Activated naive CD4-positive, alpha-beta T cell treated with anti-CD3 and anti-CD28 coated beads, Interleukin-2, amount 50 U/mL, for 24 hours (primary cell): Measurements from ENCODE around the gene FOXN4.

Experiments
- H3K27ac Mint-ChIP-seq: one replicate; pipeline ENCODE4 v1.8.0; 2021; ENCODE audit warnings: mild to moderate bottlenecking, mixed read lengths
- H3K27me3 Mint-ChIP-seq: one replicate; pipeline ENCODE4 v1.8.0; 2021; ENCODE audit warnings: mixed read lengths
- H3K36me3 Mint-ChIP-seq: one replicate; pipeline ENCODE4 v1.8.0; 2021; ENCODE audit warnings: mixed read lengths
- H3K4me1 Mint-ChIP-seq: one replicate; pipeline ENCODE4 v1.8.0; 2021; ENCODE audit warnings: mixed read lengths
- H3K4me3 Mint-ChIP-seq: one replicate; pipeline ENCODE4 v1.8.0; 2021; ENCODE audit warnings: mild to moderate bottlenecking, mixed read lengths
- H3K9me3 Mint-ChIP-seq: one replicate; pipeline ENCODE4 v1.8.0; 2021; ENCODE audit warnings: mixed read lengths

FOXN4 gene

DNA sequence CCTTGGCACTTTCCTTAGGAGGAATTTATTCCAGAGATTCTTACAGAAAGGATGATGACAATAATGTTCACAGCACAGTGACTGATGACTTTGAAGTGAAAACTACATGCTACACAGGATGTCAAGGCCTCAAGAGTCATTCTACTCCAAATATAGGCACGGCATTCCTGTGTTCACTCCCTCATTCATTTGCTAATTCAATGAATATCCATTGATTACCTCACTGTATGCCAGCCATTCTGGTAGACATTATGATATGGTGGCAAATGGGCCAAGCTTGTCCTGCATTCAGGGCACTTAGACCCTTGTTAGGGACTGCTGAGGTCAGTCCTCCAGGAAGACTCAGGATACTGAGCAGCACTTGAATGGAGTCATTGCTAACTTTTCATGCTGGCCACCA, 48.0 kb downstream of the FOXN4 start:
- Mint-ChIP-seq H3K9me3 (no peaks in the 10 kb centered on the region), H3K4me3 (no peak overlapping the region), H3K27ac (no peak overlapping the region), H3K27me3 (no peaks in the 10 kb centered on the region), H3K4me1 (no peaks in the 10 kb centered on the region), H3K36me3 (peaks cover 12% of the 10 kb centered on the region)

DNA sequence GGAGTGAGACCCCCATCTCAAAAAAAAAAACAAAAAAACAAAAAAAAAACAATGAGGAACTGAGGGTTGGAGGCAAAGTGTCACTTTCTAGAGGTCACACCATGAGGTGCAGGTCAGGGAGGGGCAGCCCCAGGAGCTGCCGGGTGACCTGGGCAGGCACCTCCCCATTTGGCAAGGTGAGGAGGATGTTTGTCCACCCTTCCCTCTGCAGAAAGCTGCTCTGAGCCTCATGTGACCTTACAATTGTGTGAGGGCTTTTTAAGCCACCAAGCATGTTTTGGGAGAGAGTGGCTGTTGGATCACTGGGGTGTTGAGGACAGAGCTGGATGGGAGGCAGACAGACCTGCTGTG, 49.6 kb downstream of the FOXN4 start:
- no peak overlapping the region for H3K27ac Mint-ChIP-seq
- H3K36me3 Mint-ChIP-seq, result peaks cover 21% of the 10 kb centered on the region

DNA sequence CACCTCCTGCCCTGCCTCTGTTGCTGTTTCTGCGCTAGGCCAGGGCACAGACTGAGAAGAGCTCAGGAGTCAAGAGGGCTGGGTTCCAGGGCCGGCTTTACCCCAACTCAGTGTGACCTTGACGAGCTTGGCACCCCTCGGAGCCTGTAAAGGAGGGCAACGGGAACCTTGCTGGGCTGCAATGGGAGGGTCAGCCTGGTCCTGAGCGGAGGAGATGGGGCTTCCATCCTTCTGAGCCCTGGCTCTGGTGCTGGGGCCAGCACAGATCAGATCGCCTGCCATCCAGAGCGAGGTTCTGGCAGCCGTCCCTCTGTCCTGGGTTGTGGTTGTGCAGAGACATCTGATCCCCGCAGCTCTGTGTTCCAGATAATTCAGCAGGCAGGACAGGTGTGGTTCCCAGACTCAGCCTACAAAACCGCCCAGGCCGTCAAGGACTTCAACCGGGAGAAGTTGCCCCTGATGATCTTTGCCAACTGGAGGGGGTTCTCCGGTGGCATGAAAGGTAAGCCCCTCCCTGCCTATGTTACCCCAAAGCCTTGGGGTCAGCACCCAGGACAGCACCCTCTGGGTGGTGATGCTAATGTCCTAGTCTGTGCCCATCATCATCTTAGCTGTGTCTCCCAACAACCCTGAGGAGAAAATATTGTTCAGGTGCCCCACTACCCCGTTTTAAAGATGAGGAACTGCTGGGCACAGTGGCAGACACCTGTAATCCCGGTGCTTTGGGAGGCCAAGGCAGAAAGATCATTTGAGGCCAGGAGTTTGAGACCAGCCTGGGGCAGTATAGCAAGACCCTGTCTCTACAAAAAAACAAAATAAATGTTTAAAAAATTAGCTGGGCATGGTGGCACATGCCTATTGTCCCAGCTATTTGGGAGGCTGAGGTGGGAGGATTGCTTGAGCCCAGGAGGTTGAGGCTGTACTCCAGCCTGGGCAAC, 50.2 kb downstream of the FOXN4 start:
- H3K27ac Mint-ChIP-seq, result no peak overlapping the region

More for the DNA sequence above, 49.6 kb downstream of the FOXN4 start:
- no peak overlapping the region for H3K4me3 Mint-ChIP-seq
- no peaks in the 10 kb centered on the region for H3K27me3 Mint-ChIP-seq
- no peaks in the 10 kb centered on the region for H3K9me3 Mint-ChIP-seq
- no peaks in the 10 kb centered on the region for H3K4me1 Mint-ChIP-seq

DNA sequence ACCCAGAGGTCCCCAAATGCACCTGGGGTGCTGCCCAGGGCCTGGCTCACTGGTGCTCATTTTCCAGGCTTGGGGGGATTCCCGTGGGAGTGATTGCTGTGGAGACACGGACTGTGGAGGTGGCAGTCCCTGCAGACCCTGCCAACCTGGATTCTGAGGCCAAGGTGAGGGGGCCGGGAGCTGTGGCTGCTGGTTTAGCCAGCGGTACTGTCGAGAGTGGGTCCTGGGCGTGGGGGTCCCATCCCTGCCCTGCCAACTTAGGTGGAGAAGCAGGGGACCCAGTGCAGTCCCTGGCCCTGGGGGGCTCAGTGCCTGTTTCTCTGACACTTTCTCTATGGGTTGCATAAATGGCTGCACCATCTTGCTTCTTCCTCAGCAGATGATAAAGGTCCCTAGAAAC, 50.9 kb downstream of the FOXN4 start:
- Mint-ChIP-seq H3K36me3 (peaks cover 23% of the 10 kb centered on the region), H3K4me1 (no peaks in the 10 kb centered on the region), H3K27ac (no peak overlapping the region), H3K4me3 (no peak overlapping the region), H3K27me3 (no peaks in the 10 kb centered on the region), H3K9me3 (no peaks in the 10 kb centered on the region)

More for the DNA sequence above, 50.2 kb downstream of the FOXN4 start:
- H3K36me3 Mint-ChIP-seq, result peaks cover 24% of the 10 kb centered on the region
- no peaks in the 10 kb centered on the region for H3K9me3 Mint-ChIP-seq
- no peaks in the 10 kb centered on the region for H3K4me1 Mint-ChIP-seq
- H3K27me3 Mint-ChIP-seq, result no peaks in the 10 kb centered on the region
- H3K4me3 Mint-ChIP-seq, result no peak overlapping the region

DNA sequence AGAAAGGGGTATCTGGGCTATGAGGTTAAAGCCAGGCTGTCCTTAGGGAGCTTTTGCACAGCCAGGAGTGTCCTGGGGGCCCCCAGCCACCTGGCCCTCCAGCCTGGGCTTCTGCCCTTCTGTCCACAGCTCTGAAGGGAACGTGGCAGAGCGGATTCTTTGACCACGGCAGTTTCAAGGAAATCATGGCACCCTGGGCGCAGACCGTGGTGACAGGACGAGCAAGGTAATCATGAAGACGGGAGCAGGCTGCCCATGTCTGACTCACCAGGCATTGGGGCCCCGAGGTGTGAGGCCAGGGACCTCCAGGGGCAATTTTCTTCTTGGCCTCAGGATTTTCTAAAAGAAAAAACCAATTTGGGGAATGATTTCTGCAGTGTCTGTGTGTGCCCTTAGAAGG, 53.1 kb downstream of the FOXN4 start:
- H3K36me3 Mint-ChIP-seq, result peaks cover 32% of the 10 kb centered on the region

DNA sequence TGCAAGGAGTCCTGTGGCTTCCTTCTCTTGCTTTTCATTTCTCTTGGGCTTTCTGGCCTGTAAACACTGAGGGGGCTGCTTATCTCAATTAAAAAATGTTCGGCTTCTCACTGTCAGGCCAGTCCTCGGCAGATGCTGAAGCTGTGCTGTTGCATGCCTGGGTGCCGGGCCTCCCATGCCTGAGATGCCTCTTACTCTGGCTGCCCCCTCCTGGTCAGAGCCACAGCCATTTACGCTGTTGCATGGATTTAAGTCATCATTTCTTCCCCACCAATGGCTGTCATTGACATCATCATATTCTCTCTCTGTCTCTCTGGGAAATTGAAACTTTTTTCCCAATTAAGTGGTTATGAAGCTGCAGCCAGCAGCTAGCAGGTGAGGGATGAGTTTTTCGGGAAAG, 53.7 kb downstream of the FOXN4 start:
- no peak overlapping the region for H3K4me3 Mint-ChIP-seq
- H3K4me1 Mint-ChIP-seq, result no peaks in the 10 kb centered on the region
- H3K27me3 Mint-ChIP-seq, result no peaks in the 10 kb centered on the region
- H3K36me3 Mint-ChIP-seq, result peaks cover 29% of the 10 kb centered on the region
- H3K27ac Mint-ChIP-seq, result no peak overlapping the region
- H3K9me3 Mint-ChIP-seq, result no peaks in the 10 kb centered on the region

More for the DNA sequence above, 53.1 kb downstream of the FOXN4 start:
- no peak overlapping the region for H3K4me3 Mint-ChIP-seq
- no peaks in the 10 kb centered on the region for H3K4me1 Mint-ChIP-seq
- H3K27ac Mint-ChIP-seq, result no peak overlapping the region
- H3K9me3 Mint-ChIP-seq, result no peaks in the 10 kb centered on the region
- no peaks in the 10 kb centered on the region for H3K27me3 Mint-ChIP-seq

DNA sequence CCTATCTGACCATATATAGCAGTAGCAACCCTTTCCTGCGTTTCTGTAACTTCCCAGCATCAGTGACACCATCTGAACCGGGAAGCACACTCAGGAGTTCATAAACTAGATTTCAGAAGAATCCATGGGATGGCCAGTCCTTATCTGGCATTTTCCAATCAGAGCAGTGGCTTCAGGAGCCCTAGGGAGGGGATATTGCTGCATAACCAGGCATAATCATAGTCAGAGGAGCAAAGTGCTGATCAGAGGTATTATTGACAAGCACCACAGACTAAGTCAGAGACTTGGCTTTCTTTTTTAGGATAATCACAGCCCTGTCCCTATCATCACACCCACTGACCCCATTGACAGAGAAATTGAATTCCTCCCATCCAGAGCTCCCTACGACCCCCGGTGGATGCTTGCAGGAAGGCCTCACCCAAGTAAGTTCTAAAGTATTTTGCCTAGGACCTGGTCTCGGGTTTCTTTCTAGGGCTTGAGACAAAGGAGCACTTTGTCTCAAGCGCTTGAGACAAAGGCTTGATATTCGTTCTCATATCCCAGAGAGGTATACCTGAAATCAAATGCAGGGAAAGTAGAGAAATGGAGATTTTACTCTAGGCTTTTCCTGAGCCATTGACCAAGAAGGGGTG, 55.1 kb downstream of the FOXN4 start:
- H3K27me3 Mint-ChIP-seq, result no peaks in the 10 kb centered on the region
- no peaks in the 10 kb centered on the region for H3K4me1 Mint-ChIP-seq

DNA sequence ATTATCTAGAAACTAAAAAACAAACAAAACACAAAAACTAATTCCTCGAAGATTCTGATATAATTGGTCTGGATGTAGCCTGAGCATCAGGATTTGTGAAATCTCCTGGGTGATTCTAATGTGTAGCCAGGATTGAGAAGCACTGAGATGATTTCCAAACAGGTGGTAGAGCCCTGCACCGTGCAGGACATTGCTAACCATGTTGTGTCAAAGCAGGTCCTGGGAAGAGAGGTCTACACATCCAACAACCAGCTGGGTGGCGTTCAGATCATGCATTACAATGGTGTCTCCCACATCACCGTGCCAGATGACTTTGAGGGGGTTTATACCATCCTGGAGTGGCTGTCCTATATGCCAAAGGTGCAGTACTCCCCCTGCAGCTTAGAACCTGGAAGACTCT, 56.3 kb downstream of the FOXN4 start:
- no peaks in the 10 kb centered on the region for H3K4me1 Mint-ChIP-seq
- H3K9me3 Mint-ChIP-seq, result no peaks in the 10 kb centered on the region
- no peak overlapping the region for H3K4me3 Mint-ChIP-seq
- peaks cover 31% of the 10 kb centered on the region for H3K36me3 Mint-ChIP-seq
- H3K27me3 Mint-ChIP-seq, result no peaks in the 10 kb centered on the region
- H3K27ac Mint-ChIP-seq, result no peak overlapping the region

More for the DNA sequence above, 55.1 kb downstream of the FOXN4 start:
- H3K36me3 Mint-ChIP-seq, result peaks cover 31% of the 10 kb centered on the region
- no peaks in the 10 kb centered on the region for H3K9me3 Mint-ChIP-seq
- no peak overlapping the region for H3K4me3 Mint-ChIP-seq
- H3K27ac Mint-ChIP-seq, result no peak overlapping the region

DNA sequence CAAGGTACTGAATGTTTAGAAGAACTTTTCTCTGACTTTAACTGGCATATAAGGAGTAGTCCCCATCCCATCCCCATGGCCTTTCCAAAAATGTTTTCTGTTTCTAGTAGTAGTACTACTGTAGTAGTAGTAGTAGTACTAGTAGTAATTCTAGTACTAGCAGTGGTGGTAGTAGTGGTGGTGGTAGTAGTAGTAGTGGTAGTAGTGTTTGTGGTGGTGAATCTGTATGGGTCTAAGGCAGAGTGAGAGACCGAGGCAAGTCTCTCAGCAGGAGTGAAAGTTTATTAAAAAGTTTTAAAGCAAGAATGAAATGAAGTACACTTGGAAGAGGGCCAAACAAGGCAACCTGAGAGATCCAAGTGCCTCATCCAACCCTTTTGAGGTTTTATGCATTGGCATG, 58.6 kb downstream of the FOXN4 start:
- Mint-ChIP-seq H3K4me3 (no peak overlapping the region), H3K4me1 (no peaks in the 10 kb centered on the region), H3K27me3 (no peaks in the 10 kb centered on the region), H3K9me3 (no peaks in the 10 kb centered on the region), H3K36me3 (peaks cover 27% of the 10 kb centered on the region), H3K27ac (no peak overlapping the region)

DNA sequence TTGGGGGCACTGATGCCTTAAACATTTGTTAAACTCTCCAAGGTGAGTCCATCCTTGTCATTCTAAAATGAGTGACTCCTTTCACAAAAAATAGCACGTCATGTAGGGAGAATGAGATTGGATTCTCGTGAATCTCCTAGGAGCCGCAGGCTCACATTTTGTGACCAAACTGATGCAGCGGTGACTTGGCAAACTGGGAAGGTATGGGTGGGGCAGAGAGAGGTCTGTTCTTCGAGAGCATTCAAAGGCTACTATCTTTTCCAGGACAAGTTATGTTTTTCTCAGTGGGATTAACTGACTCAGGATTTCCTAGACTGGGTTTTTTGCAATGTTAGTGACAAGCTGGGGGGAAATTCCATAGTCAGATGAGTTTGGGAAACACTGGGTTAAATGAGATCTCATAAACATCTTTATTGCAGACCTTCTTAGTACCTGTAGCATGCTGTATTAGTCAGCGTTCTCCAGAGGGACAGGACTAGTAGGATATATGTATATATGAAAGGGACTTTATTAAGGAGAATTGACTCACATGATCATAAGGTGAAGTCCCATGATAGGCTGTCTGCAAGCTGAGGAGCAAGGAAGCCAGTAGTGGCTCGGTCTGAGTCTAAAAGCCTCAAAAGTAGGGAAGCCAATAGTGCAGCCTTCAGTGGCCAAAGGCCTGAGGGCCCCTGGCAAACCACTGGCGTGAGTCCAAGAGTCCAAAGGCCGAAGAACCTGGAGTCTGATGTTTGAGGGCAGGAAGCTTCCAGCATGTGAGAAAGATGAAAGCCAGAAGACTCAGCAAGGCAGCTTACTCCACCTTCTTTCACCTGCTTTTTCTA, 61.0 kb downstream of the FOXN4 start:
- Mint-ChIP-seq H3K27me3 (no peaks in the 10 kb centered on the region), H3K4me1 (no peaks in the 10 kb centered on the region), H3K4me3 (no peak overlapping the region), H3K27ac (no peak overlapping the region), H3K9me3 (no peaks in the 10 kb centered on the region), H3K36me3 (peaks cover 11% of the 10 kb centered on the region)

DNA sequence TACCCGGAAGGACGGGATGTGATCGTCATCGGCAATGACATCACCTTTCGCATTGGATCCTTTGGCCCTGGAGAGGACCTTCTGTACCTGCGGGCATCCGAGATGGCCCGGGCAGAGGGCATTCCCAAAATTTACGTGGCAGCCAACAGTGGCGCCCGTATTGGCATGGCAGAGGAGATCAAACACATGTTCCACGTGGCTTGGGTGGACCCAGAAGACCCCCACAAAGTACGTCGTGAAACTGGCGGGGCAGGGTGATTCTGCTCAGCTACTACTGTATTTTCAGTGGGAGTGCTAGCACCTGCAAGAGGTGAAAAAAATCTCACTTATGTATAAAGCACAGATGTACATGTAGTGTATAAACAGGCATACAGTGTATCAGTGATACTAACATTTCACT, 62.9 kb downstream of the FOXN4 start:
- no peak overlapping the region for H3K27ac Mint-ChIP-seq
- H3K4me1 Mint-ChIP-seq, result no peaks in the 10 kb centered on the region
- H3K4me3 Mint-ChIP-seq, result no peak overlapping the region
- H3K36me3 Mint-ChIP-seq, result peaks cover 8% of the 10 kb centered on the region
- no peaks in the 10 kb centered on the region for H3K9me3 Mint-ChIP-seq
- H3K27me3 Mint-ChIP-seq, result no peaks in the 10 kb centered on the region

DNA sequence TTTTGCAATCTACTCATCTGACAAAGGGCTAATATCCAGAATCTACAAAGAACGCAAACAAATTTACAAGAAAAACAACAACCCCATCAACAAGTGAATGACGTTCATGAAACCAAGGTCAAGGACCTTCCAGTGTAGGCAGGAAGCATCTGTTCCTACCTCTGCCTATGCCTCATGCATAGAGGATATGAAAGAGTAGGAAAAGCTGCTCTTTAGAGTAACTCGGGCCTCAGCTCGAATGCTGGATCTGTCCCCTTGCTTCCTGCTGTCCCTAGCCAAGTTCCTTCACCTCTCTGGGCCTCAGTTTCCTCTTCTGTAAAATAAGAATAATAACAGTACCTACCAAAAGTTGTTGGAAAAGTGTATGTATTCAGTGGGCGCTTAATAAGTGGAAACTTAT, 65.0 kb downstream of the FOXN4 start:
- H3K27ac Mint-ChIP-seq, result no peak overlapping the region
- no peaks in the 10 kb centered on the region for H3K4me1 Mint-ChIP-seq
- no peaks in the 10 kb centered on the region for H3K27me3 Mint-ChIP-seq
- H3K4me3 Mint-ChIP-seq, result no peak overlapping the region
- H3K36me3 Mint-ChIP-seq, result peaks cover 7% of the 10 kb centered on the region
- H3K9me3 Mint-ChIP-seq, result no peaks in the 10 kb centered on the region

DNA sequence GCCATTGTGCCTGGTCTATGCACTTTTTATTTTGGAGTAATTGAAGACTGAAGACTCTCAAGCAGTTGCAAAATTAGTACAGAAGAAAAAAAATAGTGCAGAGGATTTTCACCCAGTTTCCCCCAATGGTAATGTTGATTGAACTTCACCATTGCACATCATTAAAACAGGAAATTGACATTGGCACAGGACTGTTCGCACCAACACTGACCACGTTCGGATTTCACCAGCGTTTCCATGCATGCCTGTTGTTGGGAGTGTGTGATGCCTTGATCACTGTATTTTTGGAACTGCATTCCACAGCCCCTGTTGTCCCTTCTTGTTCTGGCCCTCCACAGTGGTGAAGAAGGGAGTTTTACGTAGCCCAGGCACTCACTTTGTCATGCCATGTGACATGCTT, 67.1 kb downstream of the FOXN4 start:
- Mint-ChIP-seq H3K9me3 (no peaks in the 10 kb centered on the region), H3K27ac (no peak overlapping the region), H3K4me1 (no peaks in the 10 kb centered on the region), H3K27me3 (no peaks in the 10 kb centered on the region), H3K36me3 (peaks cover 11% of the 10 kb centered on the region), H3K4me3 (no peak overlapping the region)

DNA sequence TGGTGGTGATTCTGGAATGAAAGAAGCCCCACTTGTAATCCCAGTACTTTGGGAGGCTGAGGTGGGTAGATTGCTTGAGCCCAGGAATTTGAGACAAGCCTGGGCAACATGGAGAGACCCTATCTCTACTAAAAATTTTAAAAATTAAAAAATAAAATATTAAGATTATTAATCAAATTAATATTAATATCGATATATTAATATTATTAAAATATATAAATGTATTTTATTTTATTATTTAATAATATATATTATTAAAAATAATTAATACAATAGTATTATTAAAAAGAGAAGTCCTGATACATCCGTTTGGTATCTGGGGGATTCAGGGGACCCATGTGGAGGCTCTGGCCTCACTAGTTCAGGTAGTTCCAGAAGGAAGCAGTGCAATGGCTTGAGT, 68.7 kb downstream of the FOXN4 start:
- H3K36me3 Mint-ChIP-seq, result peaks cover 13% of the 10 kb centered on the region
- no peaks in the 10 kb centered on the region for H3K9me3 Mint-ChIP-seq

DNA sequence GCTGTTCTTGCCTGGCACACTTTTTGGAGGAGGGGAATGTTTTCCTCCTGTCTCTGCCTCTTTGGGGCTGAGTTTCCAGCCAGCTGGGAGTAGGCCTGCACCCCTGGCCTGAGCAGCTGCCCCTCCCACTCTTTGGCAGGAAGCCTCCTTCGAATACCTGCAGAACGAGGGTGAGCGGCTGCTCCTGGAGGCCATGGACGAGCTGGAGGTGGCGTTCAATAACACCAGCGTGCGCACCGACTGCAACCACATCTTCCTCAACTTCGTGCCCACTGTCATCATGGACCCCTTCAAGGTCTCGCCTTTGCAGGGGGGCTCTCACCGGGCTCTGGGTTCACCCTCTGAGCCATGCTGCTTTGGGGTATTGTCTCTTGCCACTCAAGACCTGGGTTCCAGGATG, 69.4 kb downstream of the FOXN4 start:
- H3K36me3 Mint-ChIP-seq, result peaks cover 13% of the 10 kb centered on the region
- no peaks in the 10 kb centered on the region for H3K4me1 Mint-ChIP-seq
- H3K9me3 Mint-ChIP-seq, result no peaks in the 10 kb centered on the region
- no peak overlapping the region for H3K27ac Mint-ChIP-seq
- H3K27me3 Mint-ChIP-seq, result no peaks in the 10 kb centered on the region
- H3K4me3 Mint-ChIP-seq, result no peak overlapping the region

More for the DNA sequence above, 68.7 kb downstream of the FOXN4 start:
- Mint-ChIP-seq H3K4me1 (no peaks in the 10 kb centered on the region), H3K27me3 (no peaks in the 10 kb centered on the region), H3K27ac (no peak overlapping the region), H3K4me3 (no peak overlapping the region)

DNA sequence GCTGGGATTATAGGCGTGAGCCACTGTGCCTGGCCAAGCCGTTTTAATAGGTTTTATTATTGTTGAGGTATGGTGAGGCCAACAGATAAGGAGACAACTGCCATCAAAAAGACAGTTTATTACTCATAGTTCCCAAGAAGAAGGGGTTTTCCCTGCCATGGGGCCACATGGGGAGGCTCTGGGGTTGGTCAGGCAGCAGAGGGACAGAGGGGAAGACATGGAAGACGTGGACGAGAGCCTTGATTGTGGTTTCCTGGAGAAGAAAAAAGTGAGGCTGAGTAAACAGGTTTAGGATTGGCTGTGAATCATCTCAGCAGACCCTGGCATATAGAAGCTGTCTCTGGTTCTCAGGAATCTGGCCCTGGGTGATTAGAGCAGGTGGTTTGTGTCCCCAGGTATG, 69.9 kb downstream of the FOXN4 start:
- peaks cover 15% of the 10 kb centered on the region for H3K36me3 Mint-ChIP-seq
- H3K27me3 Mint-ChIP-seq, result no peaks in the 10 kb centered on the region
- H3K9me3 Mint-ChIP-seq, result no peaks in the 10 kb centered on the region
- H3K4me1 Mint-ChIP-seq, result no peaks in the 10 kb centered on the region
- H3K4me3 Mint-ChIP-seq, result no peak overlapping the region
- H3K27ac Mint-ChIP-seq, result no peak overlapping the region
